Large intestine (tissue), 3 donors: ENCODE data around the gene FAM83C. TPM values are rescaled to one million over a fixed set of nuclear protein-coding genes. Genes with fewer than 3 reads are reported as not detected.
"Not testable (repeated sequence)": the region's sequence is repeated elsewhere in the genome, so short reads cannot be mapped to it uniquely, and the experiment has no call there.

Experiments used
- DNase-seq, 2 donors: peaks; one replicate each; pipeline versions ENCODE4 v3.0.0 to v3.0.0-alpha.2; 2013
- H3K27ac ChIP-seq: one replicate; pipeline ENCODE4 v1.5.1; 2013; ENCODE audit warnings: low read length
- H3K27me3 ChIP-seq: 2 replicates; pipeline ENCODE4 v1.6.1; 2013; ENCODE audit warnings: low read length; ENCODE audit not compliant: control insufficient read depth, insufficient read depth
- H3K36me3 ChIP-seq: 2 replicates; pipeline ENCODE4 v1.6.1; 2013; ENCODE audit warnings: low read length; ENCODE audit not compliant: control insufficient read depth, insufficient read depth
- H3K4me1 ChIP-seq: one replicate; pipeline ENCODE4 v1.6.1; 2013; ENCODE audit warnings: low read length; ENCODE audit not compliant: control insufficient read depth, insufficient read depth
- H3K4me3 ChIP-seq: one replicate; pipeline ENCODE4 v1.5.1; 2013; ENCODE audit warnings: low read length
- H3K9me3 ChIP-seq: one replicate; pipeline ENCODE4 v1.6.1; 2013; ENCODE audit warnings: mild to moderate bottlenecking, low read depth, low read length, moderate library complexity; ENCODE audit not compliant: control insufficient read depth
- whole genome bisulfite sequencing: methylation state at CpG from one replicate; pipeline ENCODE4 v1.1.5; 2013; ENCODE audit warnings: low lambda C conversion rate; ENCODE audit not compliant: insufficient coverage; 5-methylcytosine and 5-hydroxymethylcytosine counted together
- polyA plus RNA-seq: library from polyadenylated mRNA; unstranded; fragments of 120-200 nt; gene quantifications from one replicate; pipeline ENCODE4 v1.2.1, GENCODE V29; 2013

FAM83C gene
- polyA plus RNA-seq, 1 donor, result 0.01 TPM

DNA sequence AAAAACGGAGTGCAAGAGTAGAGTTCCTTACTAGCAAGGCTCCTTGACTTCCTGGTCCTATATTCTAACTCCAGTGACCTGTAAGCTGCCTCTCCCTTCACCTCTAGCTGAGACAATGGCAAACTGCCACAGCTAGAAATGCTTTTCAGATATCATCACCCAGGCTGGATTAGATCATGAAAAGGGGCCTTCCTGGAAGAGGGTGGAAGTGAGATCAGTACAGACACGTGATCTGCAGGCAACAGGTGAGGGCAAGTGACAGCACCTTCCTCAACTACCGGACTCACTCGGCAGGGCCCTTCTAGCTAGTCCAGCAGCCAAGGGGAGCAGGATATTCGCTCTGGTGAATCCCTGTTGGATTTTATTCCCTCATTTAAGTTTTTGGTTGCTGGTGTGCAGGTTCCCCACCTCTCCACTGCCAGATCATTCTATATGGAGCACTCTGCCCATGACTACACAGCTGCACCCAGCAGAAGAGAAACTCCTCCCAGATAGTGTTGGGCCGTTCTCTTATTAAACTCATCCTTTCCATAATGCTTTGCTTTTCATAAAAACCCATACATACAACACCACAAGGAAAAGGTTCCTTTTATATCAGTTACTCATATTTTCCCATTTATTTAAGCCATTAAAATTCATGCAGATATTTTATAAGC is 26.4 kb upstream of the FAM83C start:
- peak overlapping the region; percentile 77 for H3K27ac ChIP-seq
- WGBS, result 40% methylated on average over 1 of the region's 6 CpGs
- H3K4me3 ChIP-seq, result no peak overlapping the region
- H3K9me3 ChIP-seq, result no peaks in the 10 kb centered on the region
- DNase-seq, result peak; percentile 89 to 95
- H3K27me3 ChIP-seq, result no peaks in the 10 kb centered on the region
- no peaks in the 10 kb centered on the region for H3K36me3 ChIP-seq
- H3K4me1 ChIP-seq, result peaks cover 47% of the 10 kb centered on the region

DNA sequence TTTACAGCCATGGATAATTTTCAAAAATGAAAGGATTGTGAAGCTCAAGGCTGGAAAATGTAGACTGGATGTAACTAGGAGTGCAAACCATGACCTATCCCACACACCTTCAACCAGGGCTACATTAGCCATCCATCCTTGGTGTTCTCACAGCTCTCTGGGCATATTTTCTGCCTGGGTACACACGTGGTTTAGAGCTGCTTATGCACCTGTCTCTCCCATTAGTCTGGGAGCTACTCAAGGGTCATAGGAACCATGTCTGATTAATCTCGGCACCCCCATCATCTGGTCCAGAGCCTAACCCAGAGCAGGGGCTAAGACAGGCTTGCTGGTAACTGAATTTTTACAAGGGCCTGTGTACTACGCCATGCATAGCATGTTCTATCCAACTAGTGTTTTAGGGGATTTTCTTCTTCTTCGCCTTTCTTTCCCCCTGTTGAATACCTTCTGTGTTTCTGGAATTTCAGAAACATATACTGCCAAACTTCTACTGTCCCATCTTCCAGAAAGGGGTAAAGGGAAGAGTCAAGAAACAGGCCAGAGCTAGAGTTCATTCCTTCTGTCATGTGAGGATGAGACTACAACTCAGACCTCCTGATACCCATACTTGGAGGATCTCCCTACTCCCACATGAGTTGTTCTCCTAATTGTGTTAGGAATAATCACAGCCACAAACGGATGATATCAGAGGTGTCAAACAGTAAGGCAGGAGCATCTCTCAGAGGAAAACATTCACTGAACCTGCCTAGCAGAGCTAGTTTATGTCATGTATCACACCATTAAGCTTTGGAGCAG is 25.4 kb upstream of the FAM83C start:
- H3K4me1 ChIP-seq, result peaks cover 47% of the 10 kb centered on the region
- no peak overlapping the region for H3K4me3 ChIP-seq
- no peaks in the 10 kb centered on the region for H3K9me3 ChIP-seq
- H3K27me3 ChIP-seq, result no peaks in the 10 kb centered on the region
- 80% methylated on average over 1 of the region's 5 CpGs for WGBS
- H3K36me3 ChIP-seq, result peaks cover 2% of the 10 kb centered on the region
- H3K27ac ChIP-seq, result peak overlapping the region; percentile 77
- DNase-seq, result no peak

DNA sequence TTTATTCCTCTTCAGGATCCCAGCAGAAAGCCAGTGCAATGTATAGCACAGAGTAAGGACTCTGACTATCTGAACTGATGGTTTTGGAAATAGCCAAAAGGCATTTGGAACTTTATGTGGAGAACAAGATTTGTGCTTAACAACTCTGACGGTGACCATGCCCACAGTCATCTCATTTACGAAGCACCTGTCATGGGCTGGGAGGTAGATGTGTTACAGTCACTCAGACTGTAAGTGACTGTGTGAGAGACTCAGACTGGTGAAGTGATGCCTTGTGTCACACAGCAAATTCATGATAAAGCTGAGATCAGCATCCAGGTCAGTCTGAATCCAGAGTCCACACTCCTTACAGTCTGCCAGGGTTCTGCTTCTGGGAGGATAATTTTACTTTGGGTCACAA is 23.9 kb upstream of the FAM83C start:
- Histone ChIP-seq H3K4me3 (no peak overlapping the region), H3K9me3 (no peaks in the 10 kb centered on the region), H3K36me3 (peaks cover 4% of the 10 kb centered on the region), H3K4me1 (peaks cover 47% of the 10 kb centered on the region), H3K27me3 (no peaks in the 10 kb centered on the region), H3K27ac (no peak overlapping the region)
- DNase-seq, result no peak
- WGBS, result no CpG with 5 or more reads among the region's 2 CpGs

DNA sequence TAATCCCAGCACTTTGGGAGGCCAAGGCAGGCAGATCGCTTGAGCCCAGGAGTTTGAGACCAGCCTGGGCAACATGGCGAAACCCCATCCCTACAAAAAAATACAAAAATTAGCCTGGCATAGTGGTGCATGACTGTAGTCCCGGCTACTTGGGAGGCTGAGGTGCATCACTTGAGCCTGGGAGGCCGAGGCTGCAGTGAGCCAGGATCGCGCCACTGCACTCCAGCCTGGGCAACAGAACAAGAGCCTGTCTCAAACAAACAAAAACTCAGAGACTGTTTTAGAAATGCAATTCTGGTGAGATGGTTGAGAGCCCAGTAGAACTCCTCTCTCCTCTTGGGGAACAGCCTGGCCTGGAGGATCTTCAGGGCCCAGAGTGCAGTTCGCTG is 23.4 kb upstream of the FAM83C start:
- no CpG with 5 or more reads among the region's 7 CpGs for WGBS
- not testable (repeated sequence) for H3K36me3 ChIP-seq, H3K27ac ChIP-seq

DNA sequence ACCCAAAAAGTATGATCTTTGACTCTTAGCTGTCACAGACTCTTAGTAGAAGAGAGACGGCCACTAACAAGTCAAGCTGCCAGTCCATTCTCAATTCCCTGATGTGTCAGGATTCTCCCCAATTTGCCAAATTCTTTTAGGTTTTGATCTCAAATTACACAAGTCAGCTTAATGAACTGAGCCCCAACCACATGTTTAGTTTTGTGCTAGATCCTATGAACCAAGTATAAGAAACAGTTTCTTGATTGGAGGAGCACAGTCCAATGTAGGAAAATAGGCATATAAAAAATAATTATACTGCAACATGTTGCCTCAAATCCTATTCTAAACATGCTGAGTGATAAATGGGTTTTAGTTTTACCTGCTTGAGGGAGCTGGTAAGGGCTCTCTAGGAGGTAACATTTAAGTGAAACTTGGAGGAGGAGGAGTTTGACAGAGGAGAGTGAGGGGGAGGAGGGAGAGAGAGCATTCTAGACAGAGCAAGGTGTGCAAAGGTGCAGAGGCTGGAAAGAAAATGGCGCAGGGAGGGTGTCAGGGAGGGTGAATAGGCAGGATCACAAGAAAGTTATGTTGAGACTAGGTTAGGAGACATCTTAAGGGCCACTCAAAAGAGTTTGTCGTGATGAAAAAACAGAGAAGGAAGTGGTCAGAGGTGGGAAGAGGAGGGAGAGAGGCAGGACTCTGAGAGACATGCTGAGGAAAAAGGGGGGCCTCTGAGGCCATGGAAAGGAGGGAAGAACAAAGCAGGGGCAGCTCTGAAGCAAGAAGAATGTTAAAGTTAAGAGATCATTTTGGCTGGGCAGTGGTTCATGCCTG is 22.8 kb upstream of the FAM83C start:
- peaks cover 4% of the 10 kb centered on the region for H3K36me3 ChIP-seq
- no peak overlapping the region for H3K4me3 ChIP-seq
- WGBS, result 81% methylated on average over 2 of the region's 3 CpGs
- no peaks in the 10 kb centered on the region for H3K27me3 ChIP-seq
- no peak overlapping the region for H3K27ac ChIP-seq
- H3K4me1 ChIP-seq, result peaks cover 37% of the 10 kb centered on the region
- no peaks in the 10 kb centered on the region for H3K9me3 ChIP-seq
- DNase-seq, result no peak

More for the DNA sequence above, 23.4 kb upstream of the FAM83C start:
- not testable (repeated sequence) for H3K4me3 ChIP-seq, H3K9me3 ChIP-seq, H3K27me3 ChIP-seq, DNase-seq
- H3K4me1 ChIP-seq, result peaks cover 43% of the 10 kb centered on the region

DNA sequence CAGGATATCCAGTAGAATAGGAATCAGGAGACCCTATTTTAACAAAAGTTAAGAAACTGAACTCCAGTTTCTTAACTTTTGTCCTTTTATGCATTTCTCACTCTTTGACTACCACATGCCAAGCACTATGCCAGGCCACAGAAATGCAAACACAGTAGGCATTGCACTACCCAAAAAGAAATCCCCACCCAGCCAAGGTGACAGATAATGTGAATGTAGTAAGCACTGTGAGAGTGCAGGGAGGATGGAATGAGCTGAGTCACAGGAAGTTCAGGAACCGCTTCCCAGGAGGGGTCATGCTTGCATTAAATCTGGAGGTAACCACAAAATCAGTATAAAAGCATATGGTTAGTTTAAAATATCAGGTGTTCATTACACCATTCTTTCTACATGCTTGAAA is 20.1 kb upstream of the FAM83C start:
- WGBS, result no CpG with 5 or more reads among the region's 1 CpG
- no peak overlapping the region for H3K27ac ChIP-seq
- H3K4me3 ChIP-seq, result no peak overlapping the region
- peaks cover 9% of the 10 kb centered on the region for H3K36me3 ChIP-seq
- no peak for DNase-seq
- no peaks in the 10 kb centered on the region for H3K27me3 ChIP-seq
- H3K4me1 ChIP-seq, result peaks cover 14% of the 10 kb centered on the region
- H3K9me3 ChIP-seq, result no peaks in the 10 kb centered on the region

DNA sequence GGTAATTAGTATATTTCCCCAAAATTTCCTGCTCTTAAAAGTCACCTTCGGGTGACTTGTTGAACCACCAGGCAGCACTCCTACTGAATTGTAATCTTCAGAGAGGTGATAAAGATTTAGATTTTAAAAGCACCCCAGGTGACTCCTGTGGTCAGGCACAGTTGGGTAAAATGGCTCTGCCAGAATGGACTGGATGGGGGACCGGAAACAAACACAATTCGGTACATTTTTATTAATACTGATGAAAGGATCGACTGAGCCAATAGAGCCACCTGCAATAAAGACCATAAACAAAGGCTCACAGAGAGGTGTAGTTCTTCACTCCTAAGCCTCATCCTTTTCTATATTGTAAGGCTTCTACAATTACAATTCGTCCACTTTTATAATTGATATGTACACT is 19.6 kb upstream of the FAM83C start:
- peaks cover 15% of the 10 kb centered on the region for H3K4me1 ChIP-seq
- no peak for DNase-seq
- peaks cover 9% of the 10 kb centered on the region for H3K36me3 ChIP-seq
- H3K27ac ChIP-seq, result no peak overlapping the region
- H3K27me3 ChIP-seq, result no peaks in the 10 kb centered on the region
- WGBS, result 90% methylated on average over 2 of the region's 5 CpGs
- no peaks in the 10 kb centered on the region for H3K9me3 ChIP-seq
- H3K4me3 ChIP-seq, result no peak overlapping the region

DNA sequence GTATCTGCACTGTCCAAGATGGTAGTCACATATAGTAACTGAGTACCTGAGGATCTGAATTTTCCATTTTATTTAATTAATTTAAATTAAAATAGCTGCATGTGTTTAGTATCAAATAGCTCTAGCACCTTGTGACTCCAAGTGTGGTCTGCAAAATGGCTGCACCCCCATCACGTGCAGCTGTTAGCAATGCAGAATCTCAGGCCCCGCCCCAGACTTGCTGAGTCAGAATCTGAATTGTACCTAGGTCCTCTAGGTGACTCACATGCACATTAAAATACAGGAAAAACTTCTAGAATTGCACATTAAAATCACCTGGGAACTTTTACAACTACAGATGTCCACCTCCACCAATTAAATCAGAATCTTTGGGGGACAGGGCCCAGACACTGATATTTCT is 19.2 kb upstream of the FAM83C start:
- no CpG with 5 or more reads among the region's 2 CpGs for WGBS
- H3K27ac ChIP-seq, result no peak overlapping the region
- DNase-seq, result no peak
- no peaks in the 10 kb centered on the region for H3K27me3 ChIP-seq
- no peaks in the 10 kb centered on the region for H3K9me3 ChIP-seq
- H3K4me1 ChIP-seq, result peaks cover 19% of the 10 kb centered on the region
- no peak overlapping the region for H3K4me3 ChIP-seq
- peaks cover 9% of the 10 kb centered on the region for H3K36me3 ChIP-seq

DNA sequence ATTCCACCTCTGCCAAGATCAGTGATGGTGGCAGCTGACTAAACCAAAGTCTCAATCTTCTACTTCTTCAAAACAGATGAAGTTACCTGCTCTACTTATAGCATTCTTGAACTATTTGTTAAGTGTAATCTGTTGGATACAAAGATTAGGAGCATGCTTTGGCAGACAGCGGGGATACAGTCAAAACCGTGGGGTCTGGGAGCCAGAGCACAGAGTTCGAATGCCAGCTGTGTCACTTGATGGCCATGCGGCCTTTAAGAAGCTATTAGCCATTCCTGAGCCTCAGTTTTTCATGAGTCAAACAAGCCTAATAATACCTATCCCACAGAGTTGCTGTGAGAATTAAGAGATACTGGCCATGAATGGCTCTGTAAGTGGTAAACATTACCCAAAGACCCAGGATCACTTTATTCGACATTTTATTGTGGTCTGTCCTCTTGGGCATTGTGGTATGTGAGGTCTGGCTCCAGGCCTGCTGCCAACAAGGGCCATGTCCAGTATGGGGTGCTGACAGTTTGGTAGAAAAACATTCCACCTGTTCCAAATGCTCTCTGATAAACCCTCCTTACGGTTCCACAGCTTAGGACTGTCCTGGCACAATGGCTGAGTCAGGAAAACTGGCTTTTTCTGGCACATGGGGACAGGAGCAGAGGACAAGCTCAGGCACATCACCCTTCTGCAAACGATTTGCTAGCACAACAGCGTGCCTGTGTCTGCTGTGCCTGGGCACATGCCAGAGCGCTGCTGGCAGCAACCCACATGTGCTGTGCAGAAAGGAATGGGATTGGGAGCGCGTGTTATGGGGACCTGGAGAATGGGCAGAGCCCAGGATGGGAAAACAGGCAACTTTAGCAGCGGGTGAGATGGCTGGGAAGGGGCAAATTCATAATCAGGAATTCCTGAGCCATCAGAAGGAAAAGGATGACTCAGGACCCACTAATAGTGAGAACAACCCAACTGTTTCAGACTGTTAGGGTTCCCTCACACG is 15.7 kb upstream of the FAM83C start:
- no peak for DNase-seq
- Histone ChIP-seq H3K4me1 (peaks cover 37% of the 10 kb centered on the region), H3K27me3 (no peaks in the 10 kb centered on the region), H3K9me3 (no peaks in the 10 kb centered on the region), H3K4me3 (no peak overlapping the region), H3K36me3 (peaks cover 9% of the 10 kb centered on the region), H3K27ac (peak overlapping the region; percentile 91)
- 100% methylated on average over 1 of the region's 13 CpGs for WGBS
